Activated CD8-positive, alpha-beta memory T cell treated with anti-CD3 and anti-CD28 coated beads for 1 hour (primary cell): ENCODE measurements around the gene ASB13.

ENCODE experiments used
- DNase-seq, 2 donors: peaks; one replicate each; pipeline ENCODE4 v3.0.0-alpha.2; 2020; ENCODE audit warnings: low read depth in 1 of 2; ENCODE audit errors: extremely low read depth in 1 of 2

ASB13 gene

DNA sequence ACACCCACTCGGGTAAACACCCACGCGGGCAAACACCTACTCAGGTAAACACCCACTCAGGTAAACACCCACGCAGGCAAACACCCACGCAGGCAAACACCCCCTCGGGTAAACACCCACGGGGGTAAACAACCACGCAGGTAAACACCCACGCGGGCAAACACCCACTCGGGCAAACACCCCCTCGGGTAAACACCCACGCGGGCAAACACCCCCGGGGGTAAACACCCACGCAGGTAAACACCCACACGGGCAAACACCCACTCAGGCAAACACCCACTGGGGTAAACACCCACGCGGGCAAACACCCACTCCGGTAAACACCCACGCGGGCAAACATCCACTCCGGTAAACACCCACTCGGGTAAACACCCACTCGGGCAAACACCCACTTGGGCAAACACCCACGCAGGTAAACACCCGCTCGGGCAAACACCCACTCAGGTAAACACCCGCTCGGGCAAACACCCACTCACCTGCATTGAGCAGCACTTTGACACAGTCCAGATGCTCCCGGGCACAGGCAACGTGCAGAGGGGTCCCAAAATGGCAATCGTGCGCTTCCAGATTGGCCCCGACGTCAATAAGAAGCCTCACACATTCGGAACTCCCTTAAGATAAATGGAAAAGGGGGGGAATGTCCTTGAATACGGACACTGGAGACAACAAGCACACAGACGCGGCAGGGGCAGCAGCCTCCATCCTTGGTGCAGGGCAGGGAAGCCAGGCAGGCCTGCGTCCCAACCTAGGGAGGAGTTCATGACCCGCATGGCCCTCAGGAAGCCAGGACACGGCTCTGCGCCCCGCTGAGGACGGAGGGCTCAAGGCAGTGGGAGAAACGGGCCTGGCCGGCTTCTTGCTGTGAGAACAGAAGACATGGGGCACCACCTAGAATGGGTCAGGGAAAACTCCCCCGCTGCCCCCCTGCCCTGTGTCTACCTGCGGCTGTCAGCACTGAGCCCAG is 17.6 kb downstream of the ASB13 start:
- no peak for DNase-seq

DNA sequence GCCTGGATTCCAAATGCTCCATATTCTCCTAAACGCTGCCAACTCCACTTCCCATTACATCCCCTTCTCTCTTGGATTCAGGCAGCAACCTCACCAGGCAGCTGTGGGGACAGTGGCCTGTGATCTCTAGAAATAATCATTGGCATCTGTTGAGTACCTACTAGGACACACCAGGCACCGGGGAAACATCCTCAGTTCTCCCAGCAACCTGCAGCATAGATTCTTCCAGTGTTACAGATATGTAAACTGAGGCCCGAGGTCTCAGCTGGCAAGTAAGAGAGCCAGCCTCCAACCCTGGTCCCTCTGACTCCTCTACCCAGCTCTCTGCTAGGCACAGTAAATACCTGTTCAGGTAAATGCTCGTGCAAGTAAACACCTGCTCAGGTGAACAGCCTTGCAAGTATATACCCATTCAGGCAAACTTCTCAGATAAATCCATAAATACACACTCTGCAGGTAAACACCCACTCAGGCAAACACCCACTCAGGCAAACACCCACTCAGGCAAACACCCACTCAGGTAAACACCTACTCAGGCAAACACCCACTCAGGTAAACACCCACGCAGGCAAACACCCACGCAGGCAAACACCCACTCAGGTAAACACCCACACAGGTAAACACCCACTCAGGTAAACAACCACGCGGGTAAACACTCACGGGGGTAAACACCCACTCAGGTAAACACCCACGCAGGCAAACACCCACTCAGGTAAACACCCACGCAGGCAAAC is 18.7 kb downstream of the ASB13 start:
- no peak for DNase-seq

DNA sequence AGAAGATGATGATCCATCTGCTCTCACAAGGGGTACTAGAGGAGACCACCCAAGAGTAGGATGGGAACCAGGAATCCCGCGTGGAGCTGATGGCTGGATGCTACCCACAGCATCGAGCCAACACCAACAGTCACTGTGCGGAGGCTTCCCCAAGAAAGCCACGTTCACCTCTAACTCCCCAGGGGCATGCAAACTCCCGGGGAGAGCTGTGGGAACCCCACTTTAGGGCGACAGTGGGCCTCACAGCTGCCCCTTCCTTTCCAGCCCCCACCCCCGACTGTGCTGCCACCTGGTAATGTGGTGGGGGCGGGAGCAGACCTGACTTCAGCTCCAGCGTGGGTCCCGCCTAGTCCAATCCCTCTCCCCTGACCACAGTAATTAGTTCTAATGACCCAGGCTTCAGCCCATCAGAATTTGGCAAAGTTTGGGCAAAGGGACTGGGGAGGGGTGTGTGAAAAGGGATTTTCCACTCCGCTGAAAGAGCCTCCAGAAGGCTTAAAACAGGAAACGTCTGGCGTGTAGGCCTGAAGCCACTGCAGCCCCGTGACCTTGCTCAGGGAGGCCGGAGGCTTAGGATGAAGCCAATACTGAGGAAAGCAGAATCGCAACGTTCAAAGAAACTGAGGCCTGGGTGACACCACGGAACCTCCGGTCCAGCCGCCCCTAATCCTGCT is 20.3 kb downstream of the ASB13 start:
- no peak for DNase-seq

DNA sequence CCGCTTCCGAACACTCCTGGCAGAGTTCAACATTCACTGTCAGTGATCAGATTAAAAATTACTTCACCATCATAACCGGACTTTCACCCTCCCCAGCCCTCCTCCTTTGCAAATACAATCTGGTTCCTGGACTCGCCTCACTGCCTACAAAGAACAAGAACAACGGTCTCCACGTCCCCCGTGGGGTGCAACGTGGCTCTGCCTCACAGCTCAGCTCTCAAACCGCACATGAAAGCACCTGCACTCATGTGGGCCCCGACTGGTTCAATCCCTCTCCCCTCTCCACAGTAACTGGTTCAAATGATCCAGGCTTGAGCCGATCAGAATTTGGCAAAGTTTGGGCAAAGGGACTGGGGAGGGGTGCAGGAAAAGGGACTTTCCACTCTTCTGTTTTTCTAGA is 21.0 kb downstream of the ASB13 start:
- no peak for DNase-seq

DNA sequence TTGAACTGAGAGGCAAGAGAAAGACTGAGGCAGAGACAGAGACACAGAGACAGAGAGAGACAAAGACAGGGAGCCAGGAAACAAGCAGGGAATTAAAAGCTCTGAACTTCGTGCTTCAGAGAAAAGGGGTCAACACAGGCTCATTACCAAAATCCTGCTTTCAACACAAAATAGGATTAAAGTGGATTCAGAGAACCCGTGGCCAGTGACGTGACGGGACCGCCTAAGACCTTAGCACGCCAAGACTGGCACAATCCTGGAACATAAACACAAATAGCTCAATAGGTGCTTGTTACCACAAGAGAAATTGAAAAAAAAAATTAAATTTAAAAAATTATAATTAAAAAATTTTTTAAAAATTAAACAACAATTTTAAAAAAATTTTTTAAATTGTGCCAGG is 21.5 kb downstream of the ASB13 start:
- DNase-seq: no peak

DNA sequence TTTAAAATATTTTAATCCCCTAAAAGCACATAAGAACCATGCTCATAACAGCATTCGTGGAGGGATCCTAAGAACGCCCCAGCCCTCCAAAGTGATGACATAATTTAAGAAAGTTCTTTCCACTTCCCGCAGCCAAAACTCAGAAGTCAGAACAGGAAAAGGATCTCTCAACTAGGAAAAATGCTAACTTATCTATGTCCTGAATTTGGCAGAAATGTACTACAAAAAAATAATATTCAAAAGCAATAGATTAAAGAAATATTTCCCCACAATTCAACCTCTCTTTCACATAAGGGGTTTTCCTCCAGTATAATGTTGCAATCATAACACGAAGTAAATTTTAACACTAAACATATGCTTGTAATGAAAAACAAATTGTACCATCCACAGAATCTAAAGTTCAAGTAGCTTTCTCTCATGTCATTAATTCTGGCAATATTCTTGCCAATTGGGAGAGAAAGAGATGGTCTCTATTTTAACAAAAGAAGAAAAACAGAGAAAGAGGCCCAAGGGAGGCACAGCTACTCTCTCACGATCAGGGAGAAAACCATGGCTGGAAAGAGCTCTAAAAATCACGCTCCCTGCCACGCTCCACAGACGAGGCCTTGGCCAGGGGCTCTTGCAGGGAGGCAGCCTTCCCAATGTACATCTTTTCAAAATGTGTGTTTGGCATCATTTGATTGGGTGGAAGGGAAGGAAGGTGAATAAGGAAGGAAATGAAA is 22.9 kb downstream of the ASB13 start:
- DNase-seq: no peak

DNA sequence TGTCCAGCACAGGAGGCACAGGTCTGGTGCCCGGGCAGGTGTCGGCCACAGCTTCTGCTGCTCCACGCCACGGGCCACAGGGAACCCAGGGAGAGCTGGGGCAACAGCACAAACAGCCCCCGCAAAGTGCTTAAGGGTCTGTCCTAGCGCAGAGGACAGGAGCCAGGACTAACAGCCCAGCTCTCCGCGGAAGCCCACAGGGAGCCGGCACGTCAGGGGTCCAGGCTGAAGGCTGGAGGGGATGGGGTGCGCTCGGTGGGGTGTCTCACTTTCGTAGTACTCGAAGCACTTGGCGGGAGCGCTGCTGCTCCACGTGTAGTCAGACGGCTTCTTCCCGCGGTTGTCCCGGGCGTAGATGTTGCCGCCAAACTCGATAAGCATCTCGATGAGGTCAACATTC is 24.9 kb downstream of the ASB13 start:
- no peak for DNase-seq

DNA sequence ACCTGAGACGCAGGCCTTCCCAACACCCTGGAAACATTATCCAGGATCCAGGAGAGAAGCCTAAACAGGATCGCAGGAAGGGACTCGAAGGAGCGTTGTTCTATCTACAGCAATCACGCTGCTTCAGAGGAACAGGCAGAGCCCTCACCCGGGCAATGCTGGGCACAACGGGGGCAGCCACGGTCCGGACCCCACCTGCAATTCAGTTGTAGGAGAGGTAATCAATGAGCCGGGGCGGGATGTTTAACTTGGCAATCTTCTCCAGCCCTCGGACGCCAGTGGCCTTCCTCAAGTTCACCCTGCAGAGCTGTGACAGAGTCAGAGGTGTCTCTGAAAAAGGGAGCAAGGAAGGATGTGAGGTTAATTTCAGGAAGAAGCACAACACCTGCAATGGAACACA is 25.9 kb downstream of the ASB13 start:
- no peak for DNase-seq

DNA sequence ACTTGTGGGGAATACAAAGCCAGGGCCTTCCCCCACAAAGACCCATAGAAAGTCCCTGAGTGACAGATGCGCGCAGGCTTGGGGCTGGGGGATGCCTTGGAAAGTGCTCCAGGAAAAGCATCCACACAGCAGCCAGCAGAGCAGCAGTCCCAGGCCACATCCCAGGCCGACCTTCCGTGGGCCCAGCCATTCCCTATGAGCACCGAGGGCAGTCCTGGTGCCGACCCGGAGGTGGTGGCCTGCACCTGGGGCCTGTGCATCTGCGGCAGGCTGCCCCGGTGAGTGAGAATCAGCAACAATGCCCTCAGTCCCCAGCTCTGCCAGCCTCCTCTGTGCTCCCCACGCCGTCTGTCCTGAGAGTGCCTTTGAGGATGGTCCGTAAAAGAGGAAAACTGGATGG is 26.4 kb downstream of the ASB13 start:
- no peak for DNase-seq

DNA sequence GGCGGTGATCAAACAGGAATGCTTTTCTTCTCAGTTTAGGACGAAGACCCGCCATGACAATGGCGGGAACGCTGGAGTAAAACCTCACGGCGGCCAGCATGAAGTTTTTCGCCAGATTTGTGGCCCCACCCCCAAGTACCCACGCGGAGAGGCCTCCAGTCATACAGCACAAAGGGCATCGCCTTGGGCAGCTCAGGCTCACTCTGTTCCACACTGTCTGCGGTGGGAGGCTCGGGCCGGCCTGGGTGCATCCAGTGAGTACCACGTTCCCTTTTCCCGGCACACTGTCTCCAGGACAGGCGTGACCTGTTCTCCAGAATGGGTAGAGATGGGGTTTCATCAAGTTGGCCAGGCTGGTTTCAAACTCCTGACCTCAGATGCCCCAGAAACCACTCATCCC is 27.3 kb downstream of the ASB13 start:
- DNase-seq: no peak

DNA sequence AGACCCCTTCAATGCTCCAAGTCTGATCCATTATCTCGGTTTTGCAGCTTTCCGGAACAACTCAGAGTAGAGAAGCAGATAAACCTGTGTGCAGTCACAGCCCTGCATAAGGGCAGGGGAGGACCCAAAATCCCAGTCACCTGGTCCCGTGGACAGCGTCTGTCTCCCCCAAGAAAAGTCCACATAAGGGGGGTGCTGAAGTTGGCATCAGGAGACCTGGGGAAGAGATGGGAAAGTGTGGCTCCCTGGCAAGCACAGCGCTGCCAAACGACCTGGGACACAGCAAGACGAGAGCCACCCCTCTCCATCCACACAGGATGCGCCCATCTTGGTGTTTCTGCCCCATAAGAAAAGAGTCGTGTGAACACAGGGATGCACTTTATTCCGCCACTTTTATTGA is 27.9 kb downstream of the ASB13 start:
- DNase-seq: no peak

DNA sequence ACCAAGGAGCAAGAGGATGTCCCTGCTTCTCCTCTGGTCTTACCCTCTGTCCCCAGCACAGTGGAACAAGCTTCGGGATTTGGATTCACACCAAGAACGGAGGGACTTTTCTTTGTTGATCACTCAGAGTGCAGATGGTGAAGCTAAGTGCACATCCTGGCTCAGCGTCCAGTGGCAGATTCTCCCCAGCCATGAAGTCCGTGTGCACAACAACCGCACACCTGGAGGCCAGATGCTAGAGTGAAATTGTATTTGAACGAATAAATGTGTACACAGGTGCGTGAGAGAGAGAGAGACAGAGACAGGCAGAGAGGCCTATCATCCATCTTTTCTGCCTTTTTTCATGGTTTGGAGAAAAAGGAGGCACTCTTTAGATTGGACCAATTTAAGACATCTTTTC is 31.5 kb downstream of the ASB13 start:
- DNase-seq: no peak

DNA sequence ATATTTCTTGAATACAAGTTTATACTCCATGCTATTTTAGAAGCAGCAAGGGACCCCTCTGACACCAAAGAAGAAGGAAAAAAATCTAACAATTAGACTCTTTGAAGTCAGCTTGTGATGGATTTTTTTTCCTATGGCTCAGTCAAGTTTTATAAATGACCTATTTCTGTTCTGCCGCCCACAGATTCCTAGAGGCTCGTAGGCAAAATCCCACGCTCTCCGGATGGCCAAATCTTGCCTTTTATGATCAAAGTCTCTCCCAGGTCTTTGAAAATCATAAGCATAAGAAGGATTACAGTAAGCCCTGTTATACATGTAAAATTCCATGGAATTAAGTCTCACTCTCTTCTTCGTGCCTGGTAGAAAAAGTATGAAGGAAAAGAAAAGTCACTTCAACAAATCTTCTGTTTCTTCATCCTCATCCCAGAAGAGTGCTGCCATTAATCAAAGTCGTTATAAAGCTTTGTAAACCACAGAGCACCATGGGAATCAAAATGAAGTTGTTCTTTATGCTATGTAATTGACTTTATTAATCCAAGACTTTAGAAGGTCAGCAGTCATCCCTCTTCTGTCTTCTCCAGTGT is 33.1 kb downstream of the ASB13 start:
- DNase-seq: no peak

DNA sequence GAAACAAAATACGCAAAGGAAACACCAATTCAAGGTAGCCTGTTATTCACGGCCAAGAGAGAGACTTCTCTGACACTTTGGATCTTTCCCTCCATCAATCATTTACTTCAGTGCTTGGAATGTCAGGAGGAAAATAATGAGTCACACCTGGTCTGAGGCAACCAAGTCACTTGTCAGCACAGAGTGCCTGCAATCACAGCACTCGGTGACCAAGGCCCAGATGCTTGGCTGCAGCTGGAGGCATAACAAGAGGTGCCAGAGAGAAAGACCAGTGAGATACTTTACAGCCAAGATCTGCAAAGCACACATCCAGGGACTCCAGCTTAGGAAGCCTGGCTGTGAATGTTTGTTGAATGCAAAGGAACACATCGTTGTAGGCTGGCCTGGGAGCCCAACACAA is 33.9 kb downstream of the ASB13 start:
- no peak for DNase-seq

DNA sequence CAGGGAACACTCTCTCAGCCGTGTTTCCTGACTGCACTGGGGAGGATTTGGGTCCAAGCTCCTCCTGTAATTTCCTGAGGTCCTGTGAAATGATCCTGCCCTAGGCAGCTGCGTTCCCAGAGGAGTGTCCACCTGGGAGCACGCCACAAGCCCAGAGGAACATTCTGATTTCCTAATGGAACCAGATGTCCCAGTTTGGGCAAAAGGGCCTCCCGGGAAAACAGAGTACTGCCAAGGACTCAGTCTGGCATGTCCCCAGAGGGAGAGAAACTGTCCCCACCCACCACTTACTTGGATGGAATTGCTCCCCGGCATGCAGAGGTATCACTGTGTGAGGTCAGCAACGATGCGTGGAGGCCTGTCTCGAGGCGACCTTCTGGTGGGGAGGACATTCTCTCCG is 34.5 kb downstream of the ASB13 start:
- DNase-seq: no peak

DNA sequence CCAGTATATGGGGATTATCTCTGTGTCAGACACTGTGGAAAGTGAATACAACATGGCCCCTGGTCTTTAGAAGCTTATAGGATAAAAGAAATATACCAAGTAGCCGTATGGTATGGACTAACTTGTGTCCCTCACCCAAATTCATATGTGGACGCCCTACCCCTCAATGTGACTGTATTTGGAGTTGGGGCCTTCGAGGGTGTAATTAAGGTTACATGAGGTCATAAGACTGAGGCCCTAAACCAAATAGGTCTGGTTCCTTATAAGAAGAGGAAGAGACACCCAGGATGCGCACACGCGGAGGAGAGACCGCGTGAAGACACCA is 36.3 kb downstream of the ASB13 start:
- DNase-seq: no peak

DNA sequence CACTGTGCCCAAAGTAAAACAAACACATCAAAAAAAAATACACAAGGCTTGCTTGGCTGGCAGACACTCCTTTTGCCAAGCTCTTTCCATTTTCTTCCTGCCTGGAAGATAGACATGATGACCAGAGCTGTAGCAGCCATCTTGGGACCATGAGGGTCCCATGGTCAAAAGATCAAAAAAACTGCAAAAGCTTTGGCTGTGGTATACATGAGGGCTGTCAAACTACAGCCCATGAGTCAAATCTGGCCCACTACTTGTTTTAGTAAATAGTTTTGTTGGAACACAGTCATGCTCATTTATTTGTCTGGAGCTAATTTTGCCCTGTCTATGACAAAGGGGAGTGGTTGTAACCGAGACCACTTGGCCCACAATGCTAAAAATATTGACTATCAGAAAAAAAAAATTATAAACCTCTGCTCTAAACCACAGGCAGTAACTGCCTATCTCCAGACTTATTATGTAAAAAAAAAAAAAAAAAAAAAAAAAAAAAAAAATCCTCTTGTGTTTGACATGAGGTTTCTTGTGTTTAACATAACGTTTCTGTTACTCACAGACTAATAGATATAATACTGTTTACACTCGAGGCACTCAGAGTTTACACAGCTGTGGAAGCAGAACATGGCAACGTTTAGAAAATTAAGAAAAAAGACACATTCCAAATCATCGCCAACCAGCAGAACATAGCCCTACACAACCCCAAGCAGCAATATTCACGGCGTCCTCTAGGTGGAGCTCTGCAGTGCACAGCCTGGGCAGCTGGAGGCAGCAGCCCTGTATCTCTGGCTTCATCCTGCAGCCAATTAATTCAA is 36.9 kb downstream of the ASB13 start:
- peak; percentile 52 to 69 for DNase-seq

DNA sequence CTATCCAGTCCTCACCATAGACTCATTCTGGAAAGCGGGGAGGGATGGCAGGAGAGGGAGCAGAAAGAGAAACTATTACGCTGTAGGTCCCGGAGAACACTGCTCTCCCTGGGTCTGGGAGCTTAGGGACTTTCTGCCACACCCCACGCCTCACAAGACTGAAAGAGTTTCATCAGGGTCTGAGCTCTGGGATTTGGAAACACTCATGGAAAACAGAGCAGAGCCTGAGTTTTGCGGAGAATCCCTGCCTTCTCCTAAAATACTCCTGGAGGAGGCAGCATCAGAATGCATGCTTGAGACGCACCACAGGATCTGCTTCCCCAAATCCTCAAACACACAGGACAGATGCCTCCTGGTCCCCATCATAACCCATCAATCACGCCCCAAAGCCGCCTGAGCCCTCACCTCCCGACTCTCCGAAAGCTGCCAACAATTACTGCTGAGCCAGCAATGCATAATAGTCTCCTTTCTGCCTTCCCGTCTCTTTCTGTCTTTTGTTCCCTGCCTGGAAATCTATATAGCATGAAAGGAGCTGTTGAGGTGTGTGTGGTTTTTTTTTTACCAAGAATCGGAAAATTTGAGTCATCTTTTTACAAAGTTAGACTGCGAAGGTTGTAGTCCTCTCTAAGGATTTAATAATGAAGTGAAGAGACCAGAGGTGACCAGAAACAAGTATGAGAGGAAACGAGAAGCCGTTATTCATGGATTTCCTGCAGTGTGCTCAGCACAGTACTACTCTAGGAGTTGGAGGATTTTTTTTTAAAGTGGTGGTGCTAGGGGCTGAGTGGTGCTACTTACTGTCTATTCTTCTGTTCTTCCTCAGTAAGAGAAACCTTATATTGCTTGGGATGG is 37.7 kb downstream of the ASB13 start:
- no peak for DNase-seq

DNA sequence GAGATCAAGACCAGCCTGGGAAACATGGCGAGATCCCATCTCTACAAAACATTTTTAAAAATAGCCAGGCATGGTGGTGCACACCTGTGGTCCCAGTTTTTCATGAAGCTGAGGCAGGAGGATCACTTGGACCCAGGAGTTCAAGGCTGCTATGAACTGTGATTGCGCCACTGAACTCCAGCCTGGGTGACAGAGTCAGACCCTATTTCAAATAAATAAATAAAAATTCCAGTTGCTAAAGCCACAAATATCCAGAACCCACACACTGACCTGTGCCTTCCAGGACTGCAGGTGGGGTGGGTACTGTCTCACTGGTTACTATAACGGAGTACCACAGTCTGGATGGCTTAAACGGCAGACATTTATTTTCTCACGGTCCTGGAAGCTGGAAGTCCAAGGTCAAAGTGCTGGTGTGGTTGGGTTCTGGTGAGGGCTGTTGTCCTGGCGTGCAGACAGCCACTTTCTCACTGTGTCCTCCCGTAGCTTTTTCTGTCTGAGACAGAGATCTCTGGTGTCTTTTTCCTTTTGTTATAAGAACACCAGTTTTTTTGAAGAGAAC is 38.8 kb downstream of the ASB13 start:
- no peak for DNase-seq
